Upper lobe of right lung (tissue), 1 donor: ENCODE results near the gene NAT8L. TPM values are rescaled to one million over a fixed set of nuclear protein-coding genes. Genes with fewer than 3 reads are reported as not detected.

Experiments used
- ATAC-seq: fragments of 200-7000 bp; cut with Tn5 transposase; one replicate; pipeline ENCODE4 v1.9.1; 2020; ENCODE audit warnings: mild to moderate bottlenecking, moderate library complexity
- DNase-seq: peaks from one replicate; pipeline ENCODE4 v3.0.0-alpha.2; 2020
- H3K27ac ChIP-seq: fragments of 200-600 bp; one replicate; pipeline ENCODE4 v1.8.0; 2022
- H3K27me3 ChIP-seq: fragments of 200-600 bp; one replicate; pipeline ENCODE4 v1.8.0; 2022; ENCODE audit warnings: mild to moderate bottlenecking
- H3K36me3 ChIP-seq: fragments of 200-600 bp; one replicate; pipeline ENCODE4 v1.8.0; 2022
- H3K4me1 ChIP-seq: fragments of 200-600 bp; one replicate; pipeline ENCODE4 v1.8.0; 2022
- H3K4me3 ChIP-seq: fragments of 200-600 bp; one replicate; pipeline ENCODE4 v1.8.0; 2022; ENCODE audit warnings: mild to moderate bottlenecking
- H3K9me3 ChIP-seq: fragments of 200-600 bp; one replicate; pipeline ENCODE4 v1.8.0; 2022
- CTCF ChIP-seq: fragments of 200-600 bp; IDR thresholded peaks from one replicate; pipeline ENCODE4 v1.8.0; 2022; ENCODE audit warnings: antibody characterized with exemption
- intact Hi-C: fragments of 100-400 bp; cut with DNase I; formaldehyde crosslinking; loops from one replicate; pipeline ENCODE4 v1.11.0; 2022
- total RNA-seq: library from RNA; stranded (reverse); fragmentation: NEBNext Ultra II Directional; extraction: Animal tissue kit (Norgen Biotek cat#: 25700); gene quantifications from one replicate; pipeline ENCODE4 v1.2.1, GENCODE V29; 2021
- donor health status: DM: no; HTN: yes; CAD: no; lungs with severe emphysema.

Gene NAT8L
- total RNA-seq, 1 donor from 2014 or later = 0.46 TPM

GRCh38 chr4:2061186-2062131, 2.3 kb downstream of the NAT8L start:
- no peaks in the 10 kb centered on the region for H3K9me3 ChIP-seq
- H3K4me1 ChIP-seq = no peaks in the 10 kb centered on the region
- ATAC-seq (no peak), DNase-seq (no peak)
- peaks cover 42% of the 10 kb centered on the region for H3K27me3 ChIP-seq
- no peak overlapping the region for H3K4me3 ChIP-seq
- no peak overlapping the region for H3K27ac ChIP-seq
- no peak for TF ChIP-seq CTCF
- no peaks in the 10 kb centered on the region for H3K36me3 ChIP-seq
- intact Hi-C loops = no loop called here

- H3K27ac ChIP-seq = no peak overlapping the region
- peaks cover 34% of the 10 kb centered on the region for H3K27me3 ChIP-seq
- intact Hi-C loops = no loop called here
- no peak overlapping the region for H3K4me3 ChIP-seq
- no peak for TF ChIP-seq CTCF
- no peak for ATAC-seq
- H3K4me1 ChIP-seq = no peaks in the 10 kb centered on the region
- no peak for DNase-seq
- no peaks in the 10 kb centered on the region for H3K9me3 ChIP-seq
- no peaks in the 10 kb centered on the region for H3K36me3 ChIP-seq
Observed at GRCh38 chr4:2062168-2062807, 3.2 kb downstream of the NAT8L start.

GRCh38 chr4:2062808-2063524, 3.8 kb downstream of the NAT8L start:
- H3K4me1 ChIP-seq = no peaks in the 10 kb centered on the region
- peaks cover 27% of the 10 kb centered on the region for H3K27me3 ChIP-seq
- ATAC-seq = no peak
- no peak for TF ChIP-seq CTCF
- H3K9me3 ChIP-seq = no peaks in the 10 kb centered on the region
- H3K27ac ChIP-seq = no peak overlapping the region
- intact Hi-C loops = no loop called here
- H3K4me3 ChIP-seq = no peak overlapping the region
- no peak for DNase-seq
- no peaks in the 10 kb centered on the region for H3K36me3 ChIP-seq

GRCh38 chr4:2063557-2064275, 4.6 kb downstream of the NAT8L start:
- Histone ChIP-seq H3K4me3 (no peak overlapping the region), H3K27me3 (peaks cover 22% of the 10 kb centered on the region), H3K9me3 (no peaks in the 10 kb centered on the region), H3K36me3 (no peaks in the 10 kb centered on the region), H3K27ac (no peak overlapping the region), H3K4me1 (no peaks in the 10 kb centered on the region)
- no peak for ATAC-seq
- DNase-seq = no peak
- intact Hi-C loops = no loop called here
- no peak for TF ChIP-seq CTCF

DNA sequence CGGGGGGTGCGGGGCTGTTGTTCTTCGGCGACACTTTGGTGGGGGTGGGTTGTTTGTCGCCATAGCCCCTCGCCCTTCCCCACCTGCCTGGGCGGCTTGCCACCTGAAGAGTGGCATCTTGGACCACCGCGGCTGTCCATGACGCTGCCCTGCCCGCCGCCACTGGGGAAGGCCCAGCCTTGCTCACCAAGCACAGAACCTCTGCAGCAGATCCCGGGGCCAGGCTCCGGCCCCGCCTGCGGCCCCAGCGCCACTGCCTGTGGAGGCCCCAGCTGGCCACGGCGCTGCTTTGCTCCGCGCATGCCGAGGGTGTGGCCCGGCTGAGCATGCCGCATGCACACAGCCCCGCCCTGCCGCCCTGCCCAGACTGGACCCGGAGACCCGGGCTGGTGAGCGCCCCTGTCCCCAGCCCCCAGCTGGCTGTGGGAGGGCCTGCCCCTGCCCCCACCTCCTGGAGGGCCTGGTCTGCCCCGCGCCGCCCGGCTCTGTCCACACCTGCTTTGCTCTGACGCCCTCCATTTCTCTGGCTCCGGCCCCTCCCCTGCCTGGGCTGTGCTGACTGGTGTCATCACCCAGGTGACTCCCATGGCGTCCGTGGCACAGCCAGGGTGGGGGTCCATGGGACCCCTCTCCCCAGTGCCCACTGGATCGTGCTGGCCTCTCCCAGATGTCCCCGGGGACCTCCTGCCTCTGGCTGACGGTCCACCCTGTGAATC, 5.3 kb downstream of the NAT8L start:
- peaks cover 22% of the 10 kb centered on the region for H3K27me3 ChIP-seq
- no peak overlapping the region for H3K4me3 ChIP-seq
- no peaks in the 10 kb centered on the region for H3K36me3 ChIP-seq
- DNase-seq (no peak), ATAC-seq (no peak)
- no peak for TF ChIP-seq CTCF
- H3K9me3 ChIP-seq = no peaks in the 10 kb centered on the region
- no peak overlapping the region for H3K27ac ChIP-seq
- H3K4me1 ChIP-seq = no peaks in the 10 kb centered on the region
- intact Hi-C loops = no loop called here
